HEK293 (cell line): ENCODE results near the gene PTRHD1.

Experiments
- CTCF ChIA-PET: fragments of 350-600 bp; formaldehyde crosslinking; extraction: SDS; loops from one replicate; lab custom pipeline; 2021; ENCODE audit warnings: antibody characterized with exemption; lab: Yijun Ruan, JAX
- POLR2A ChIA-PET: fragments of 300-600 bp; formaldehyde crosslinking; extraction: SDS; loops from one replicate; lab custom pipeline; 2020; ENCODE audit warnings: antibody characterized with exemption, inconsistent platforms; lab: Yijun Ruan, JAX
- H3K27ac ChIP-seq: fragments of 200-500 bp; sonication (Bioruptor generic); 2 replicates; pipeline ENCODE4 v1.5.1; 2014; ENCODE audit warnings: low read depth, low read length, control low read depth, inconsistent platforms; ENCODE audit errors: extremely low read depth
- H3K36me3 ChIP-seq, 2 experiments: fragments of 200-500 bp in 1 of 2; sonication (Bioruptor generic) in 1 of 2; 1 replicate in 1 of 2; 2 replicates in 1 of 2; pipeline ENCODE4 v1.5.1; 2014 to 2017; ENCODE audit warnings: inconsistent platforms in 2 of 2, low read length in 2 of 2; ENCODE audit not compliant: control insufficient read depth in 2 of 2, insufficient read depth in 1 of 2
- H3K4me1 ChIP-seq: fragments of 200-500 bp; sonication (Bioruptor generic); 2 replicates; pipeline ENCODE4 v1.5.1; 2014; ENCODE audit warnings: mild to moderate bottlenecking, low read length, inconsistent platforms; ENCODE audit not compliant: control insufficient read depth, insufficient read depth
- H3K4me3 ChIP-seq: 2 replicates; pipeline ENCODE4 v1.5.1; 2011; ENCODE audit warnings: low read depth, mild to moderate bottlenecking, control low read depth, low read length, moderate library complexity
- H3K9me3 ChIP-seq: fragments of 200-500 bp; sonication (Bioruptor generic); 2 replicates; pipeline ENCODE4 v1.5.1; 2014; ENCODE audit warnings: low read depth, low read length, inconsistent platforms; ENCODE audit not compliant: control insufficient read depth, insufficient read depth
- FEZF1 ChIP-seq: fragments of 450-650 bp; formaldehyde crosslinking; IDR thresholded peaks from 2 replicates; pipeline ENCODE4 v1.5.1; 2016; ENCODE audit warnings: missing biosample characterization, missing genetic modification characterization
- HOXC10 ChIP-seq: sonication (generic); formaldehyde crosslinking; IDR thresholded peaks from 2 replicates; pipeline ENCODE4 v1.8.1; 2023; ENCODE audit warnings: mild to moderate bottlenecking, missing genetic modification reagents
- MZF1 ChIP-seq: fragments of 450-650 bp; formaldehyde crosslinking; IDR thresholded peaks from 2 replicates; pipeline ENCODE4 v1.5.1; 2017; ENCODE audit warnings: missing biosample characterization, missing genetic modification characterization, borderline replicate concordance
- OSR2 ChIP-seq: fragments of 450-650 bp; formaldehyde crosslinking; IDR thresholded peaks from 2 replicates; pipeline ENCODE4 v1.5.1; 2016; ENCODE audit warnings: missing biosample characterization, missing genetic modification characterization
- REPIN1 ChIP-seq: fragments of 450-650 bp; formaldehyde crosslinking; IDR thresholded peaks from 2 replicates; pipeline ENCODE4 v1.5.1; 2017; ENCODE audit warnings: missing biosample characterization, missing genetic modification characterization, low read depth
- SP2 ChIP-seq: fragments of 450-650 bp; formaldehyde crosslinking; IDR thresholded peaks from 2 replicates; pipeline ENCODE4 v1.5.1; 2016; ENCODE audit warnings: missing biosample characterization, missing genetic modification characterization
- ZNF155 ChIP-seq: fragments of 450-650 bp; formaldehyde crosslinking; IDR thresholded peaks from 2 replicates; pipeline ENCODE4 v1.5.1; 2016; ENCODE audit warnings: missing biosample characterization, missing genetic modification characterization
- ZNF169 ChIP-seq: fragments of 450-650 bp; formaldehyde crosslinking; IDR thresholded peaks from 2 replicates; pipeline ENCODE4 v1.5.1; 2016; ENCODE audit warnings: missing biosample characterization, missing genetic modification characterization
- ZNF175 ChIP-seq: fragments of 450-650 bp; formaldehyde crosslinking; IDR thresholded peaks from 2 replicates; pipeline ENCODE4 v1.5.1; 2016; ENCODE audit warnings: missing biosample characterization, missing genetic modification characterization
- ZNF2 ChIP-seq: fragments of 450-650 bp; formaldehyde crosslinking; IDR thresholded peaks from 2 replicates; pipeline ENCODE4 v1.5.1; 2016; ENCODE audit warnings: missing biosample characterization, missing genetic modification characterization
- ZNF248 ChIP-seq: fragments of 450-650 bp; formaldehyde crosslinking; IDR thresholded peaks from 2 replicates; pipeline ENCODE4 v1.5.1; 2017; ENCODE audit warnings: missing biosample characterization, missing genetic modification characterization
- ZNF366 ChIP-seq: fragments of 450-650 bp; formaldehyde crosslinking; conservative IDR thresholded peaks from 2 replicates; pipeline ENCODE4 v1.5.1; 2016; ENCODE audit warnings: missing biosample characterization, missing genetic modification characterization
- ZNF426 ChIP-seq: fragments of 450-650 bp; formaldehyde crosslinking; IDR thresholded peaks from 2 replicates; pipeline ENCODE4 v1.5.1; 2017; ENCODE audit warnings: missing biosample characterization, missing genetic modification characterization, mild to moderate bottlenecking, inconsistent platforms, moderate library complexity
- ZNF473 ChIP-seq: fragments of 450-650 bp; formaldehyde crosslinking; IDR thresholded peaks from 2 replicates; pipeline ENCODE4 v1.5.1; 2017; ENCODE audit warnings: missing biosample characterization, missing genetic modification characterization
- ZNF514 ChIP-seq: fragments of 450-650 bp; formaldehyde crosslinking; IDR thresholded peaks from 2 replicates; pipeline ENCODE4 v1.5.1; 2016; ENCODE audit warnings: missing biosample characterization, missing genetic modification characterization
- ZNF549 ChIP-seq: fragments of 450-650 bp; IDR thresholded peaks from 2 replicates; pipeline ENCODE4 v1.5.1; 2018; ENCODE audit warnings: missing biosample characterization, missing genetic modification characterization, mild to moderate bottlenecking, inconsistent platforms, moderate library complexity
- ZNF610 ChIP-seq: fragments of 450-650 bp; formaldehyde crosslinking; IDR thresholded peaks from 2 replicates; pipeline ENCODE4 v1.5.1; 2016; ENCODE audit warnings: missing biosample characterization, missing genetic modification characterization, borderline replicate concordance
- ZNF621 ChIP-seq: fragments of 450-650 bp; formaldehyde crosslinking; IDR thresholded peaks from 2 replicates; pipeline ENCODE4 v1.5.1; 2017; ENCODE audit warnings: missing biosample characterization, missing genetic modification characterization
- ZNF701 ChIP-seq: fragments of 450-650 bp; formaldehyde crosslinking; IDR thresholded peaks from 2 replicates; pipeline ENCODE4 v1.5.1; 2016; ENCODE audit warnings: missing biosample characterization, missing genetic modification characterization
- ZNF707 ChIP-seq: fragments of 450-650 bp; formaldehyde crosslinking; IDR thresholded peaks from 2 replicates; pipeline ENCODE4 v1.5.1; 2016; ENCODE audit warnings: missing biosample characterization, missing genetic modification characterization
- ZNF777 ChIP-seq: fragments of 450-650 bp; formaldehyde crosslinking; IDR thresholded peaks from 2 replicates; pipeline ENCODE4 v1.5.1; 2017; ENCODE audit warnings: missing biosample characterization, missing genetic modification characterization, borderline replicate concordance
- ZNF792 ChIP-seq: fragments of 450-650 bp; formaldehyde crosslinking; IDR thresholded peaks from 2 replicates; pipeline ENCODE4 v1.5.1; 2016; ENCODE audit warnings: missing biosample characterization, missing genetic modification characterization
- ZNF843 ChIP-seq: fragments of 450-650 bp; formaldehyde crosslinking; IDR thresholded peaks from 2 replicates; pipeline ENCODE4 v1.5.1; 2016; ENCODE audit warnings: missing biosample characterization, missing genetic modification characterization
- TF ChIP-seq, protein P1 (sequence below): fragments of 450-650 bp; formaldehyde crosslinking; IDR thresholded peaks from 2 replicates; pipeline ENCODE4 v1.5.1; 2017; ENCODE audit warnings: missing biosample characterization, missing genetic modification characterization
- TF ChIP-seq, protein P2 (sequence below): fragments of 450-650 bp; formaldehyde crosslinking; IDR thresholded peaks from 2 replicates; pipeline ENCODE4 v1.5.1; 2016; ENCODE audit warnings: missing biosample characterization, missing genetic modification characterization, borderline replicate concordance

PTRHD1 gene

DNA sequence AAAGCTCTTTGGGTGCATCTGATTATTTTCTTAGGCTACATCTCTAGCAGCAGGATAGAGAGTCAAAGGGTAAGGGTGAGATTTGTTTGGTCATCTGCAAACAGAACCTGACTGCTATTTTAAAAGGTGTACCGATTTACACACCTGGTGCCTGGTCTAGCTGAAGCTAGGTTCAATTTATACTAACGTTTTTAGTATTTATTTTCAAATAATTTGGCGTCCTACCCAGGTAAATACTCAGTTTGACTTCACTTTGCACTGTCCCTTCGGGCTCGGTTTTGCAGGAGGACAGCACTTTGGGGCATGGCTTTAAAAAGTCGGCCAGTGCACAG lies 683 bp downstream of the PTRHD1 start (continued):
- TF ChIP-seq ZNF175 (tag by site-specific recombination) (no peak), REPIN1 (tag by site-specific recombination) (no peak), ZNF843 (tag by site-specific recombination) (no peak), FEZF1 (tag by site-specific recombination) (no peak), HOXC10 (no peak)

DNA sequence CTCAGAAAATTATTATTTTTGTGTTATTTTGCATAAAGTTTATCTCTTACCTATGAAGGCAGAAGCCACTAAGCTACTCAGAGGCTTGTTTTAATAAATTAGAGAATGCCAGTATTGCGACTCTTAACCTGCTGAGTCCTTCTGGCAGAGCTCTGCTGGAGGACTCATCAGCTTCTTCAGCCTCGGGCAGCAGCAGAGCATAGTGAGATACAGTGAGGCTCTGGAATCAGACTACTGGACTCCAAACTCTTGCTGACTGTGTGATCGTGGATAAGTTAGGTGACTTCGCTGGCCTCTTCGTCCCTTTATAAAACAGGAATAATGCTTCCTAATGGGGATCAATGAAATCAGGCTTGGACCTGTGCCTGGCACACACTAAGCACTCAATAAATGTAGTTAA lies 1.7 kb downstream of the PTRHD1 start:
- Histone ChIP-seq H3K27ac (no peak overlapping the region), H3K4me1 (peaks cover 9% of the 10 kb centered on the region; the same call in 1 of the 2 replicates), H3K36me3 (peaks cover 8 to 31% of the 10 kb centered on the region in 2 experiments), H3K9me3 (no peaks in the 10 kb centered on the region), H3K4me3 (no peak overlapping the region)
- ChIA-PET CTCF (interaction anchor here (1.2 to 2.7 kb wide), 7 partner anchors 10 to 369 kb away, joined by 4 to 15 read pairs (median 4); no protein-coding TSS in a partner anchor), POLR2A (interaction anchor here (0.8 to 1.1 kb wide), 2 partner anchors 366 to 369 kb away, joined by 3 to 4 read pairs; no protein-coding TSS in a partner anchor)
- no peak for TF ChIP-seq ZNF549 (tag by site-specific recombination)

DNA sequence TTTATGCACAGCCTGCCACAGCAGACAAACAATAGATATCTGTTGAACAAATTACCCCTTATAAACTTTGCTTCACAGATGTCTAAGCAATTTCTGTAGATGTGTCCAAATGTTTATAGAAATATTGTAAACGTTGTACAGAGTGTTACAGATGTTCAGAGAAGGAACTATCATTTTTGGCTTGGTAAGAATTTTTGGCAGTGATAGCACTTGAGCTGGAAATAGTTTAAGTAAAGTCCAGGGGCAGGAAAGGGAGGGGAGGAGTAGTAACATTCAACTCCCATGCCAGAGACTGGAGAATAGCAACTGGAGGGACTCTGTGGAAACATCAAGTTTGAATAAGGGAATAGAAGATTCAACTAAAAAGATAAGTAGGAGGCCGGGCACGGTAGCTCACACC lies 4.4 kb downstream of the PTRHD1 start:
- POLR2A ChIA-PET = no interaction called here
- H3K9me3 ChIP-seq = no peaks in the 10 kb centered on the region
- TF ChIP-seq ZNF610 (tag by site-specific recombination) (no peak), MZF1 (tag by site-specific recombination) (no peak), ZNF155 (tag by site-specific recombination) (no peak), ZNF169 (tag by site-specific recombination) (no peak), ZNF473 (tag by site-specific recombination) (no peak), OSR2 (tag by site-specific recombination) (no peak), ZNF2 (tag by site-specific recombination) (no peak), ZNF701 (no peak), ZNF707 (no peak), ZNF777 (tag by site-specific recombination) (no peak), ZNF248 (tag by site-specific recombination) (no peak), ZNF366 (tag by site-specific recombination) (no peak), SP2 (tag by site-specific recombination) (no peak)
- TF ChIP-seq, all 188 proteins: peak for 0
- peaks cover 9% of the 10 kb centered on the region; the same call in 1 of the 2 replicates for H3K4me1 ChIP-seq
- H3K4me3 ChIP-seq = no peak overlapping the region
- H3K36me3 ChIP-seq = peaks cover 0 to 6% of the 10 kb centered on the region in 2 experiments; a peak in 1 of 3 replicates
- no peak overlapping the region for H3K27ac ChIP-seq
- CTCF ChIA-PET = no interaction called here

DNA sequence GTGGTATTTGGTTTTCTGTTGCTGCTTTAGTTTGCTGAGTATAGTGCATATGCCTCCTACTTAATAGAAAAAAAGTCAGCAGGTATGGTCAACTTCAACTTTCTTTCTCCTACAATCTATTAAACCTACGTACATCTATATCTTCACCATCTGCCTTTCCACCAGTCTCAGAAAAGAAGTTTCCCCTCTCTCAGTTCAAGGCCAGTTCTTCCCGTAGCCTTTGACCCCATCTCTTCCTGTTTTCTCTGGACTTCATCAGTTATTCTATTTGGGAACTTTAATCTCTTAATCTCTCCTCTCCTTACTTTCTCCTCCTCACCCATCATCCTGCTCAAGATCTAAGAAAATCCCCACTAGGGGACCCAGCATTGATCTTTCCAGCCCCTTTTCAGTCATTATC lies 5.7 kb downstream of the PTRHD1 start:
- Histone ChIP-seq H3K4me3 (no peak overlapping the region), H3K36me3 (peaks cover 0 to 6% of the 10 kb centered on the region in 2 experiments; a peak in 1 of 3 replicates), H3K27ac (no peak overlapping the region), H3K9me3 (no peaks in the 10 kb centered on the region), H3K4me1 (peaks cover 9% of the 10 kb centered on the region; the same call in 1 of the 2 replicates)
- ChIA-PET POLR2A (no interaction called here), CTCF (interaction anchor here (0.7 kb wide), 1 partner anchor 11 kb away, joined by 3 read pairs; no protein-coding TSS in a partner anchor)
- TF ChIP-seq, protein P1, sequence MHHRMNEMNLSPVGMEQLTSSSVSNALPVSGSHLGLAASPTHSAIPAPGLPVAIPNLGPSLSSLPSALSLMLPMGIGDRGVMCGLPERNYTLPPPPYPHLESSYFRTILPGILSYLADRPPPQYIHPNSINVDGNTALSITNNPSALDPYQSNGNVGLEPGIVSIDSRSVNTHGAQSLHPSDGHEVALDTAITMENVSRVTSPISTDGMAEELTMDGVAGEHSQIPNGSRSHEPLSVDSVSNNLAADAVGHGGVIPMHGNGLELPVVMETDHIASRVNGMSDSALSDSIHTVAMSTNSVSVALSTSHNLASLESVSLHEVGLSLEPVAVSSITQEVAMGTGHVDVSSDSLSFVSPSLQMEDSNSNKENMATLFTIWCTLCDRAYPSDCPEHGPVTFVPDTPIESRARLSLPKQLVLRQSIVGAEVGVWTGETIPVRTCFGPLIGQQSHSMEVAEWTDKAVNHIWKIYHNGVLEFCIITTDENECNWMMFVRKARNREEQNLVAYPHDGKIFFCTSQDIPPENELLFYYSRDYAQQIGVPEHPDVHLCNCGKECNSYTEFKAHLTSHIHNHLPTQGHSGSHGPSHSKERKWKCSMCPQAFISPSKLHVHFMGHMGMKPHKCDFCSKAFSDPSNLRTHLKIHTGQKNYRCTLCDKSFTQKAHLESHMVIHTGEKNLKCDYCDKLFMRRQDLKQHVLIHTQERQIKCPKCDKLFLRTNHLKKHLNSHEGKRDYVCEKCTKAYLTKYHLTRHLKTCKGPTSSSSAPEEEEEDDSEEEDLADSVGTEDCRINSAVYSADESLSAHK (tag by site-specific recombination) = no peak
- TF ChIP-seq ZNF621 = no peak
- no peak for TF ChIP-seq ZNF792 (tag by site-specific recombination)
- TF ChIP-seq ZNF426 (tag by site-specific recombination) = no peak
- TF ChIP-seq ZNF514 (tag by site-specific recombination) = no peak
- TF ChIP-seq, protein P2, sequence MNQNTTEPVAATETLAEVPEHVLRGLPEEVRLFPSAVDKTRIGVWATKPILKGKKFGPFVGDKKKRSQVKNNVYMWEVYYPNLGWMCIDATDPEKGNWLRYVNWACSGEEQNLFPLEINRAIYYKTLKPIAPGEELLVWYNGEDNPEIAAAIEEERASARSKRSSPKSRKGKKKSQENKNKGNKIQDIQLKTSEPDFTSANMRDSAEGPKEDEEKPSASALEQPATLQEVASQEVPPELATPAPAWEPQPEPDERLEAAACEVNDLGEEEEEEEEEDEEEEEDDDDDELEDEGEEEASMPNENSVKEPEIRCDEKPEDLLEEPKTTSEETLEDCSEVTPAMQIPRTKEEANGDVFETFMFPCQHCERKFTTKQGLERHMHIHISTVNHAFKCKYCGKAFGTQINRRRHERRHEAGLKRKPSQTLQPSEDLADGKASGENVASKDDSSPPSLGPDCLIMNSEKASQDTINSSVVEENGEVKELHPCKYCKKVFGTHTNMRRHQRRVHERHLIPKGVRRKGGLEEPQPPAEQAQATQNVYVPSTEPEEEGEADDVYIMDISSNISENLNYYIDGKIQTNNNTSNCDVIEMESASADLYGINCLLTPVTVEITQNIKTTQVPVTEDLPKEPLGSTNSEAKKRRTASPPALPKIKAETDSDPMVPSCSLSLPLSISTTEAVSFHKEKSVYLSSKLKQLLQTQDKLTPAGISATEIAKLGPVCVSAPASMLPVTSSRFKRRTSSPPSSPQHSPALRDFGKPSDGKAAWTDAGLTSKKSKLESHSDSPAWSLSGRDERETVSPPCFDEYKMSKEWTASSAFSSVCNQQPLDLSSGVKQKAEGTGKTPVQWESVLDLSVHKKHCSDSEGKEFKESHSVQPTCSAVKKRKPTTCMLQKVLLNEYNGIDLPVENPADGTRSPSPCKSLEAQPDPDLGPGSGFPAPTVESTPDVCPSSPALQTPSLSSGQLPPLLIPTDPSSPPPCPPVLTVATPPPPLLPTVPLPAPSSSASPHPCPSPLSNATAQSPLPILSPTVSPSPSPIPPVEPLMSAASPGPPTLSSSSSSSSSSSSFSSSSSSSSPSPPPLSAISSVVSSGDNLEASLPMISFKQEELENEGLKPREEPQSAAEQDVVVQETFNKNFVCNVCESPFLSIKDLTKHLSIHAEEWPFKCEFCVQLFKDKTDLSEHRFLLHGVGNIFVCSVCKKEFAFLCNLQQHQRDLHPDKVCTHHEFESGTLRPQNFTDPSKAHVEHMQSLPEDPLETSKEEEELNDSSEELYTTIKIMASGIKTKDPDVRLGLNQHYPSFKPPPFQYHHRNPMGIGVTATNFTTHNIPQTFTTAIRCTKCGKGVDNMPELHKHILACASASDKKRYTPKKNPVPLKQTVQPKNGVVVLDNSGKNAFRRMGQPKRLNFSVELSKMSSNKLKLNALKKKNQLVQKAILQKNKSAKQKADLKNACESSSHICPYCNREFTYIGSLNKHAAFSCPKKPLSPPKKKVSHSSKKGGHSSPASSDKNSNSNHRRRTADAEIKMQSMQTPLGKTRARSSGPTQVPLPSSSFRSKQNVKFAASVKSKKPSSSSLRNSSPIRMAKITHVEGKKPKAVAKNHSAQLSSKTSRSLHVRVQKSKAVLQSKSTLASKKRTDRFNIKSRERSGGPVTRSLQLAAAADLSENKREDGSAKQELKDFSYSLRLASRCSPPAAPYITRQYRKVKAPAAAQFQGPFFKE (tag by site-specific recombination) = no peak
- TF ChIP-seq FEZF1 (tag by site-specific recombination) = no peak
